Measurements from ENCODE around the gene UNC5C. TPM values are rescaled to one million over a fixed set of nuclear protein-coding genes. Genes with fewer than 3 reads are reported as not detected.

UNC5C gene
- total RNA-seq, 1 donor from 2014 or later = 0.39 TPM

DNA sequence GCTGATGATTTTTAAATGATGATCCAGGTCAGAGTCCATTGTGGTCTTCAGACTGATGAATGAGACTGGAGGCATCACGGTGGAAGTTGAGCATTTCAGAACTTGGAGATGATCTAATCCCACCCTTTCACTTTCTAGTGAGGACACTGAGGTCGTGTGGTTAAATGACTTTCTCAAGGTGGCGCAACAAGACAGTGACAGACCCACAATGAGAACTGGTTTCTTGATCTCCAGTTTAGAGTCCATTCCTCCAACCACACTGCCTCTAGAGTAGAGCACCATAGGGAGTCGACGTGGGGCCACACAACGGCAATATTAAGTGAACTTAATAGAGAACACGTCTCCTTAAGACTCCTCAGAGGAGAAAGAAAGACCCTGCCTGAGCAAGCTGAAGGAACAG lies 381.0 kb downstream of the UNC5C start:
- Mint-ChIP-seq H3K36me3 (peaks cover 41% of the 10 kb centered on the region), H3K27ac (peak overlapping the region; percentile 18), H3K27me3 (ENCODE audit: insufficient read depth, low read depth) (peaks cover 7% of the 10 kb centered on the region), H3K4me3 (no peak overlapping the region), H3K9me3 (no peaks in the 10 kb centered on the region), H3K4me1 (peaks cover 20% of the 10 kb centered on the region)
- H3K79me2 ChIP-seq (ENCODE audit: low read depth) = no peaks in the 10 kb centered on the region
- no peaks in the 10 kb centered on the region for H3K9me3 ChIP-seq (ENCODE audit: low read depth)
- no peak overlapping the region for H3K27ac ChIP-seq
- H3K36me3 ChIP-seq = no peaks in the 10 kb centered on the region
- H3K9ac ChIP-seq = no peak overlapping the region
- H3K27me3 ChIP-seq = no peaks in the 10 kb centered on the region
- no peaks in the 10 kb centered on the region for H4K20me1 ChIP-seq (ENCODE audit: low read depth)
- H3K4me3 ChIP-seq = no peak overlapping the region
- H3K4me1 ChIP-seq = no peaks in the 10 kb centered on the region
- DNase-seq (ENCODE audit: low spot score) = peak; percentile 12
- H3K4me2 ChIP-seq = no peak overlapping the region
- H3F3A ChIP-seq (ENCODE audit: low read depth) = no peaks in the 10 kb centered on the region
- TF ChIP-seq CTCF (IDR thresholded peaks at IDR 0.05) = no peak
- no peak for TF ChIP-seq EZH2phosphoT487 (IDR thresholded peaks at IDR 0.05)
- no peak for TF ChIP-seq EZH2 (IDR thresholded peaks at IDR 0.05)
- H2AFZ ChIP-seq (replicated peaks) = no peak overlapping the region

- Mint-ChIP-seq H3K27me3 (ENCODE audit: insufficient read depth, low read depth) (peaks cover 7% of the 10 kb centered on the region), H3K9me3 (no peaks in the 10 kb centered on the region), H3K4me3 (no peak overlapping the region), H3K27ac (no peak overlapping the region), H3K36me3 (peaks cover 40% of the 10 kb centered on the region), H3K4me1 (peaks cover 29% of the 10 kb centered on the region)
- Histone ChIP-seq H3K9me3 (ENCODE audit: low read depth) (no peaks in the 10 kb centered on the region), H4K20me1 (ENCODE audit: low read depth) (no peaks in the 10 kb centered on the region), H3F3A (ENCODE audit: low read depth) (no peaks in the 10 kb centered on the region), H3K79me2 (ENCODE audit: low read depth) (no peaks in the 10 kb centered on the region), H3K36me3 (no peaks in the 10 kb centered on the region), H3K4me1 (peaks cover 6% of the 10 kb centered on the region), H3K4me2 (no peak overlapping the region), H3K27ac (no peak overlapping the region), H3K27me3 (no peaks in the 10 kb centered on the region), H3K4me3 (no peak overlapping the region), H3K9ac (no peak overlapping the region), H2AFZ (replicated peaks) (no peak overlapping the region)
- peak; percentile 85 for DNase-seq (ENCODE audit: low spot score)
- TF ChIP-seq CTCF (IDR thresholded peaks at IDR 0.05) = peak; percentile 82
- TF ChIP-seq EZH2phosphoT487 (IDR thresholded peaks at IDR 0.05) = no peak
- no peak for TF ChIP-seq EZH2 (IDR thresholded peaks at IDR 0.05)
Measured at GRCh38 chr4:95165926-95166524, 382.7 kb downstream of the UNC5C start.

GRCh38 chr4:95162867-95163266 lies 385.9 kb downstream of the UNC5C start:
- Histone ChIP-seq H3K9ac (no peak overlapping the region), H3F3A (ENCODE audit: low read depth) (no peaks in the 10 kb centered on the region), H4K20me1 (ENCODE audit: low read depth) (no peaks in the 10 kb centered on the region), H3K4me1 (peaks cover 7% of the 10 kb centered on the region), H3K27ac (no peak overlapping the region), H3K4me3 (no peak overlapping the region), H3K36me3 (no peaks in the 10 kb centered on the region), H3K79me2 (ENCODE audit: low read depth) (no peaks in the 10 kb centered on the region), H3K27me3 (no peaks in the 10 kb centered on the region), H2AFZ (replicated peaks) (no peak overlapping the region), H3K9me3 (ENCODE audit: low read depth) (no peaks in the 10 kb centered on the region), H3K4me2 (no peak overlapping the region)
- H3K36me3 Mint-ChIP-seq = peaks cover 39% of the 10 kb centered on the region
- no peak for DNase-seq (ENCODE audit: low spot score)
- H3K4me1 Mint-ChIP-seq = peaks cover 52% of the 10 kb centered on the region
- no peak overlapping the region for H3K4me3 Mint-ChIP-seq
- H3K27me3 Mint-ChIP-seq (ENCODE audit: insufficient read depth, low read depth) = peaks cover 8% of the 10 kb centered on the region
- no peak overlapping the region for H3K27ac Mint-ChIP-seq
- no peaks in the 10 kb centered on the region for H3K9me3 Mint-ChIP-seq
- TF ChIP-seq EZH2 (IDR thresholded peaks at IDR 0.05) = no peak
- TF ChIP-seq CTCF (IDR thresholded peaks at IDR 0.05) = no peak
- no peak for TF ChIP-seq EZH2phosphoT487 (IDR thresholded peaks at IDR 0.05)

Measured in neural progenitor cell (in vitro differentiated cells).